Measurements from ENCODE around the gene PRR5L.

DNA sequence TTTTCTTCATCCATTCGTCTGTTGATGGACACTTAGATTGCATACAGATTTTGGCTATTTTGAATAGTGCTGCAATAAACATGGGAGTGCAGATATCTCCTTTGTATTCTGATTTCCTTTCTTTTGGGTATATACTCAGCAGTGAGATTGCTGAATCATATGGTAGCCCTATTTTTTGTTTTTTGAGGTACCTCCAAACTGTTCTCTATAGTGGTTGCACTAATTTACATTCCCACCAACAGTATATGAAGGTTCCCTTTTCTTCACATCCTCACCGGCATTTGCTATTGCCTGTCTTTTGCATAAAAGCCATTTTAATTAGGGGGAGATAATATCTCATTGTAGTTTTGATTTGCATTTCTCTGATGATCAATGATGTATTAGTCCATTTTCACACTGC, 96.1 kb downstream of the PRR5L start:
- TF ChIP-seq, protein P1, sequence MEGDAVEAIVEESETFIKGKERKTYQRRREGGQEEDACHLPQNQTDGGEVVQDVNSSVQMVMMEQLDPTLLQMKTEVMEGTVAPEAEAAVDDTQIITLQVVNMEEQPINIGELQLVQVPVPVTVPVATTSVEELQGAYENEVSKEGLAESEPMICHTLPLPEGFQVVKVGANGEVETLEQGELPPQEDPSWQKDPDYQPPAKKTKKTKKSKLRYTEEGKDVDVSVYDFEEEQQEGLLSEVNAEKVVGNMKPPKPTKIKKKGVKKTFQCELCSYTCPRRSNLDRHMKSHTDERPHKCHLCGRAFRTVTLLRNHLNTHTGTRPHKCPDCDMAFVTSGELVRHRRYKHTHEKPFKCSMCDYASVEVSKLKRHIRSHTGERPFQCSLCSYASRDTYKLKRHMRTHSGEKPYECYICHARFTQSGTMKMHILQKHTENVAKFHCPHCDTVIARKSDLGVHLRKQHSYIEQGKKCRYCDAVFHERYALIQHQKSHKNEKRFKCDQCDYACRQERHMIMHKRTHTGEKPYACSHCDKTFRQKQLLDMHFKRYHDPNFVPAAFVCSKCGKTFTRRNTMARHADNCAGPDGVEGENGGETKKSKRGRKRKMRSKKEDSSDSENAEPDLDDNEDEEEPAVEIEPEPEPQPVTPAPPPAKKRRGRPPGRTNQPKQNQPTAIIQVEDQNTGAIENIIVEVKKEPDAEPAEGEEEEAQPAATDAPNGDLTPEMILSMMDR (IDR thresholded peaks at IDR 0.05; ENCODE audit: poor library complexity): no peak
- TF ChIP-seq EZH2 (IDR thresholded peaks at IDR 0.05; ENCODE audit: borderline replicate concordance): no peak
